ENCODE results near the gene DEPDC1B.

- TF ChIP-seq, protein P1, sequence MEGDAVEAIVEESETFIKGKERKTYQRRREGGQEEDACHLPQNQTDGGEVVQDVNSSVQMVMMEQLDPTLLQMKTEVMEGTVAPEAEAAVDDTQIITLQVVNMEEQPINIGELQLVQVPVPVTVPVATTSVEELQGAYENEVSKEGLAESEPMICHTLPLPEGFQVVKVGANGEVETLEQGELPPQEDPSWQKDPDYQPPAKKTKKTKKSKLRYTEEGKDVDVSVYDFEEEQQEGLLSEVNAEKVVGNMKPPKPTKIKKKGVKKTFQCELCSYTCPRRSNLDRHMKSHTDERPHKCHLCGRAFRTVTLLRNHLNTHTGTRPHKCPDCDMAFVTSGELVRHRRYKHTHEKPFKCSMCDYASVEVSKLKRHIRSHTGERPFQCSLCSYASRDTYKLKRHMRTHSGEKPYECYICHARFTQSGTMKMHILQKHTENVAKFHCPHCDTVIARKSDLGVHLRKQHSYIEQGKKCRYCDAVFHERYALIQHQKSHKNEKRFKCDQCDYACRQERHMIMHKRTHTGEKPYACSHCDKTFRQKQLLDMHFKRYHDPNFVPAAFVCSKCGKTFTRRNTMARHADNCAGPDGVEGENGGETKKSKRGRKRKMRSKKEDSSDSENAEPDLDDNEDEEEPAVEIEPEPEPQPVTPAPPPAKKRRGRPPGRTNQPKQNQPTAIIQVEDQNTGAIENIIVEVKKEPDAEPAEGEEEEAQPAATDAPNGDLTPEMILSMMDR (conservative IDR thresholded peaks at IDR 0.05): no peak
- no peak for TF ChIP-seq EZH2 (IDR thresholded peaks at IDR 0.05; ENCODE audit: low read depth)
Measured at GRCh38 chr5:60613826-60614225, 86.1 kb downstream of the DEPDC1B start.
